Right lung (tissue), 10 donors: Measurements from ENCODE around the gene AMD1. TPM values are rescaled to one million over a fixed set of nuclear protein-coding genes. Genes with fewer than 3 reads are reported as not detected.
"Not testable (repeated sequence)": the region's sequence is repeated elsewhere in the genome, so short reads cannot be mapped to it uniquely, and the experiment has no call there.

Experiments used
- DNase-seq, 2 donors: peaks; one replicate each; pipeline ENCODE4 v3.0.0-alpha.2; 2013
- long read RNA-seq, 8 donors: transcript quantifications; one replicate each; lab custom pipeline, GENCODE V29; 2026
- polyA plus RNA-seq, 5 donors: library from polyadenylated mRNA; unstranded; fragments of 120-200 nt; gene quantifications; one replicate each; pipeline versions ENCODE4 v1.2.1 to v1.2.3, GENCODE V29; 2013; ENCODE audit warnings: inconsistent platforms in 1 of 5, low replicate concordance in 1 of 5; ENCODE audit not compliant: insufficient read length in 5 of 5, insufficient read depth in 1 of 5

The AMD1 gene
- polyA plus RNA-seq = 10 to 100 TPM; 49.1 to 69.8 (median 59.5) TPM
- long read RNA-seq, donor 1, transcript AMD1-204 (9 exons, 3,438 nt) = major isoform, 23 of 43 reads
- long read RNA-seq, donor 1, partial matches to known transcripts = 19 of 43 reads
- long read RNA-seq, donor 1, other reads (novel, unspliced or antisense) = 0 of 43 reads
- long read RNA-seq, donor 2, full-length matches to known transcripts = 14 of 19 reads
- long read RNA-seq, donor 2, partial matches to known transcripts = 5 of 19 reads
- long read RNA-seq, donor 2, other reads (novel, unspliced or antisense) = 0 of 19 reads
- long read RNA-seq, donor 3, full-length matches to known transcripts = 17 of 41 reads
- long read RNA-seq, donor 3, partial matches to known transcripts = 24 of 41 reads
- long read RNA-seq, donor 3, other reads (novel, unspliced or antisense) = 0 of 41 reads
- long read RNA-seq, donor 4, transcript AMD1-204 (9 exons, 3,438 nt) = major isoform, 10 of 11 reads
- long read RNA-seq, donor 4, partial matches to known transcripts = 0 of 11 reads
- long read RNA-seq, donor 4, other reads (novel, unspliced or antisense) = 0 of 11 reads
- long read RNA-seq, donor 5, full-length matches to known transcripts = 23 of 23 reads
- long read RNA-seq, donor 5, partial matches to known transcripts = 0 of 23 reads
- long read RNA-seq, donor 5, other reads (novel, unspliced or antisense) = 0 of 23 reads
- long read RNA-seq, donor 6, full-length matches to known transcripts = 32 of 43 reads
- long read RNA-seq, donor 6, partial matches to known transcripts = 5 of 43 reads
- long read RNA-seq, donor 6, other reads (novel, unspliced or antisense) = 6 of 43 reads
- long read RNA-seq, donor 7, full-length matches to known transcripts = 7 of 7 reads
- long read RNA-seq, donor 7, partial matches to known transcripts = 0 of 7 reads
- long read RNA-seq, donor 7, other reads (novel, unspliced or antisense) = 0 of 7 reads
- long read RNA-seq, donor 8, full-length matches to known transcripts = 6 of 6 reads
- long read RNA-seq, donor 8, partial matches to known transcripts = 0 of 6 reads
- long read RNA-seq, donor 8, other reads (novel, unspliced or antisense) = 0 of 6 reads

DNA sequence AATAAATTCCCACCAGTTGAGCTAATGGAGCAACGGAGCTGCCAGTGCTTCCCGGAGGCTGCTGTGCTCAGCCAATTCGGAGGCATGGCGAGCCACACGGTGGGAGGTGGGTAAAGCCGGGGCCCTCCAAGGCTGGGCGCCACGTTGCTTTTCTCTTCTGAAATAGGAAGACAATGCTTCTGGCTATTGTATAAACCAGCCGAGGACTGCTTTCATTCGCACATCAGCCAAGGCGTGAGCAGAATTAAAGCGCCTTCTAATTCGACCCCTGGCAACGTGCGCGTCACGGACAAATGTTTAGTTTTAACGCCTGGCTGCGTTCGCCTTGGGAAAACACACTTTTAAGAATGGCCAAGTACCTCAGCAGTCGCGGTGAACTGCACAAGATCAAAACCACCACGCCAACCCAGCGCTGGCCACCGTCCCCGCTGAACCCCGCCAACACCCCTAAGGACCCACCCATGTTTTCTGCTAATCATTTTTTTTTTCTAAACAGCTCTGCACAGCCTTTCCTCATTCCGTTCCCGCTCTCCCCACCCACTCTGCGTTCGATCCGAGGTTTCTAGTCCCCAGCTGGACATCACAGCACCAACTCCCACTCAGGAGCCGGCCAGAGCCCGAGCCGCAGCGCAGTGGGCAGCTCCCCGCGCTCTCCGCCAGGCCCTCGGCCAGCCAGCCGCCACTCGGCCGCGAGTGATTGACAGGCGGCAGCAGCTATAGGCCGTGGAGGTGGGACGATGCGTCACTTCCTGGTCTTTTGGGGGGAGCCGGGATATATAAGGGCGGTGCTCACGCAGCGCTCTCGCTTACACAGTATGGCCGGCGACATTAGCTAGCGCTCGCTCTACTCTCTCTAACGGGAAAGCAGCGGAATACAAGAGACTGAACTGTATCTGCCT, at the start of gene AMD1:
AMD1 (plus strand) TSS at position 805 of the 899 bp plus-strand sequence. CDS start 321 bp downstream, outside the sequence.
- peak; percentile 95 to 98 for DNase-seq

DNA sequence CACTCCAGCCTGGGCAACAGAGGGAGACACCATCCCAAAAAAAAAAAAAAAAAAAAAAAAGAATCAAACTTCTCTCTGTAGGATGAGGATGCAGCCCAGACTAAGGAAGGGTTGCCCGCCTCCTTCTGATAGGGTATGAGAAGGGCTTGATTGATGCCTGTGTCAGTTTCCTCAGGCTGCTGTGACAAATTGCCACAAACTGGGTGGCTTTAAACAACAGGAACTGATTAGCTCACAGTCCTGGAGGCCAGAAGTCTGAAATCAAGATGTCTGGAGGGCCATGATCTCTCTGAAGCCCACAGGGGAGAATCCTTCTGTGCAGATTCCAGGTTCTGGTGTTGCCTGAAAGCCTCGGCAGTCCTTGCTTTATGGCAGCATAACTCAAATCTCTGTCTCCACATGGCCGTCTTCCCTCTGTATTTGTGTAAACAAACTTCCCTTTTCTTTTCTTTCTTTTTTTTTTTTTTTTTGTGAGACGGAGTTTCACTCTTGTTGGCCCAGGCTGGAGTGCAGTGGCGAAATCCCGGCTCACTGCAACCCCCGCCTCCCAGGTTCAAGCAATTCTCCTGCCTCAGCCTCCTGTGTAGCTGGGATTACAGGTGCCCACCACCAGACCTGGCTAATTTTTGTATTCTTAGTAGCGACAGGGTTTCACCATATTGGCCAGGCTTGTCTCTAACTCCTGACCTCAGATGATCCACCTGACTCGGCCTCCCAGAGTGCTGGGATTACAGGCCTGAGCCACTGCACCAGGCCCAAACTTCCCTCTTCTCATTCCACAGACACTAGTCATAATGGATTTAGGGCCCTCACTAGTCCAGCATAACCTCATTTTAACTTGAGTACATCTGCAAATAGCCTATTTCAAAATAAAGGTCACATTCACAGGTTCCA, 48.1 kb upstream of the AMD1 start:
- no peak for DNase-seq

- no peak for DNase-seq
Observed at GRCh38 chr6:110828396-110828795, 46.2 kb upstream of the AMD1 start.

GRCh38 chr6:110831405-110831804, 43.2 kb upstream of the AMD1 start:
- no peak for DNase-seq

- DNase-seq = no peak
Observed at GRCh38 chr6:110833831-110834230, 40.8 kb upstream of the AMD1 start.

GRCh38 chr6:110835751-110836150, 38.8 kb upstream of the AMD1 start:
- not testable (repeated sequence) for DNase-seq

DNA sequence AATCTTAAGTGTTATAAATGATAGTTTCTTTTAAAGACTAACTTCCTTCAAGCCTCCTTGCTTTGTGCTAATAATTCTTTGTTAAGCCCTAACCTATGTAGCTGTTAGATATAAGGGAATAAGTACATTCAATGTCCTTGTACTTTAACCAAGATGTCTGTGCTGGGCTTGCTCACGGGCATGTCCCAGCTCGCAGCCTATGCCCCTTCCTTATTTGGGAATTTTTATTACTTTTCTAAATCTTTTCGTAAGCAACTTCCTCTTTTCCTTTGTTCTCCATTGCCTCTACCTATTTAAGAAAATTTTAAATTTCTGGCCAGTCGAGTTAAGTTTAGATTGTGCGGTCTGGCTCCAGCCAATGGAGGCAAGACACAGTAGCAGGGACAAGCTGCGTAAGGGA, 33.3 kb upstream of the AMD1 start:
- DNase-seq = no peak

DNA sequence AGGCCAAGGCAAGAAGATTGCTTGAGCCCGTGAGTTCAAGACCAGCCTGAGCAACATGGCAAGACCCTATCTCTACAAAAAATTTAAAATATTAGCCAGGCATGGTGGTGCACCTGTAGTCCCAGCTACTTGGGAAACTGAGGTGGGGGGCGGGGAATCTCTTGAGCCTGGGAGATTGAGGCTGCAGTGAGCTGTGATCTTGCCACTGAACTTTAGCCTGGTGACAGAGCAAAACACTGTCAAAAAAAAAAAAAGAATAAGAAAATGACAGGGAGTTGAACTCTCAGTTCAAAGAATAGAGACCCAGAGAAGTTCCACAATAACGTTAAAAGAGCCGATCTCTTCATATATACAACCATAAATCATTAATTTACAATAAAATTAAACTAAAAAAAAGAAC, 24.8 kb upstream of the AMD1 start:
- DNase-seq = no peak

- DNase-seq = no peak
Observed at GRCh38 chr6:110852773-110853172, 21.8 kb upstream of the AMD1 start.

DNA sequence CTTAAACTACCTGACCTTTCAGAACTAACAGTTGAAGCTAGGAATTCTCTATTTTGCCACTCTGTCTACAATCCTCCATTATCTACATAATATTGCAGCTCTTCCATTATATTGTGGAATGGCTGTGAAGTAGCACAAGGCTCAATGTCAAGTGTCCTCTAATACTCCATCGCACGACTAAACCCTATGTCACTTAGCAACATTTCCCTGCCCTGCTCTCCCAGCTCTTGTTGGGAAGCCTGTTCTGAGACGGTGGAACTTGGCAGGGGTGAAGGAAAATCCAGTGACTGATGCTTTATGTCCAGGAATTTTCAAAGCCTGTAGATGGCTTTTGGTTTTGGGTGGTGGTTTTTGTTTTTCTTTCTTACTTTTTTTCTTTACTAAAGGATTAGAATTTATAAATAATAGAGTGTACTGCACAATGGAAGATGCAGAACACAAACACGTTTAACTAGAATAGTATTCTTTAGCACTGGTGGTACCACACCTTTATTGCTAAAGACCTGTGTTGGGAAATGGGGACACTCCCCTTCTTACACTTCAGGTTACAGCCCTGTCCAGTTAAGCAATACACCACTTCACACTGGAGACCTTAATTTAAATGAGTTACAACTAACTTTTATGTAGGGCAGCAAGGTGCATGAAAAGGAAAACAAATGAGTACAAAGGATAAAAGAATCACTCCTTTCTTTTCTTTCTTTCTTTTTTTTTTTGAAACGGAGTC, 20.7 kb upstream of the AMD1 start:
- no peak for DNase-seq

DNA sequence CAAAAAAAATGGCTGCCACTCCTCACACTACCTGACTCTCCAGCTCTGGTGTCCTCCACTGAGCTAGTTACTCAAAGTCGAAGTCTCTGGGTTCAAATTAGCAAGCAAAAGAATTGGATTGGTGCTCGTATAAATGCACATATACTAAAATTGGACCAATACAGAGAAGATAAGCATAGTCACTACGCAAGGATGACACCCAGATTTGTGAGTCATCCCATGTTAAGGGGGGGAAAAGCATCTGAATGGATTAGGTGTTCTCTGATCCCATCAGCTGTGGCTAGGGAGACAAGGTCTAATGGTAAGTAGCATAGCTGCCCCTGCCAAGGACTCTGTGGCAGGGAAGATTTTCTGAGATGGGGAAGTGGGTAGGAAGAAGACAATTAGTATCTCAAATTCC, 18.3 kb upstream of the AMD1 start:
- no peak for DNase-seq

- no peak for DNase-seq
Observed at GRCh38 chr6:110858016-110858415, 16.6 kb upstream of the AMD1 start.

GRCh38 chr6:110858562-110859214, 15.9 kb upstream of the AMD1 start:
- no peak for DNase-seq

GRCh38 chr6:110859335-110859792, 15.2 kb upstream of the AMD1 start:
- no peak for DNase-seq

GRCh38 chr6:110864824-110865223, 9.8 kb upstream of the AMD1 start:
- no peak for DNase-seq

DNA sequence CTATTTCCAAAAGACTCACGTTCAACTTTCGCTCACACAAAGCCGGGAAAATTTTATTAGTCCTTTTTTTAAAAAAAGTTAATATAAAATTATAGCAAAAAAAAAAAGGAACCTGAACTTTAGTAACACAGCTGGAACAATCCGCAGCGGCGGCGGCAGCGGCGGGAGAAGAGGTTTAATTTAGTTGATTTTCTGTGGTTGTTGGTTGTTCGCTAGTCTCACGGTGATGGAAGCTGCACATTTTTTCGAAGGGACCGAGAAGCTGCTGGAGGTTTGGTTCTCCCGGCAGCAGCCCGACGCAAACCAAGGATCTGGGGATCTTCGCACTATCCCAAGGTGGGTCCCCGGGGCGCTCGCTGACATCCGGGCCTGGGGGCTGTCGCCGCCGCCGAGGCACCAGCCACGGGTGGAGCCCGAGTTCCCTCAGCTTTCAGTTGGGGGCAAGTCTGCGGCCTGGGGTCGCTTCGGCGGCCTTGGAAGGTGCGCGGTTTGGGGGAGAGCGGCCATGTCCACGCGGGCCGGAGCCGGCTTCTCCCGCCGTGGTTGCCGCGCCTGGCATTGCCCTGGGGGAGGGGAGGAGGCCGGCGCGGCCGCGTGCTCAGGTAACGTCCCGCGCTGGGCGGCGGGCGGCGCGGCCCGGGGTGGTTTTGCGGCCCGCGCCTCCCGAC, 429 bp downstream of the AMD1 start:
- DNase-seq = peak in 1 of 2 donors; percentile 54

- DNase-seq = peak in 1 of 2 donors; percentile 42
Observed at GRCh38 chr6:110875548-110876169, 1.1 kb downstream of the AMD1 start.
